BJ (cell line): Measurements from ENCODE around the gene CTSC. TPM values are rescaled to one million over a fixed set of nuclear protein-coding genes. Genes with fewer than 3 reads are reported as not detected.
A peak's percentile ranks its signal among the peaks of the same experiment; 100 is the strongest.

ENCODE experiments used
- CTCF ChIA-PET: fragments of 350-600 bp; formaldehyde crosslinking; extraction: SDS; loops from one replicate; lab custom pipeline; 2021; ENCODE audit warnings: antibody characterized with exemption, inconsistent platforms; lab: Yijun Ruan, JAX
- POLR2A ChIA-PET: fragments of 300-600 bp; sonication (Branson Sonifier 250); formaldehyde crosslinking; extraction: SDS; loops from one replicate; lab custom pipeline; 2021; ENCODE audit warnings: antibody characterized with exemption; lab: Charles Lee
- DNase-seq: peaks from one replicate; pipeline ENCODE4 v3.0.0-alpha.2; 2011; ENCODE audit warnings: low read depth
- H3K27me3 ChIP-seq: 2 replicates; pipeline ENCODE4 v1.6.0; 2011; ENCODE audit warnings: low read length; ENCODE audit not compliant: control insufficient read depth, insufficient read depth
- H3K36me3 ChIP-seq: 2 replicates; pipeline ENCODE4 v1.5.1; 2011; ENCODE audit warnings: low read length; ENCODE audit not compliant: control insufficient read depth, insufficient read depth
- H3K4me3 ChIP-seq: 2 replicates; pipeline ENCODE4 v1.5.1; 2011; ENCODE audit warnings: low read depth, mild to moderate bottlenecking, control low read depth, low read length
- CTCF ChIP-seq: IDR thresholded peaks from 2 replicates; pipeline ENCODE4 v1.5.1; 2011; ENCODE audit warnings: low read depth, mild to moderate bottlenecking, control low read depth, inconsistent platforms, low read length, moderate library complexity; ENCODE audit not compliant: insufficient read depth
- polyA plus RNA-seq: library from polyadenylated mRNA; depleted of rRNA; stranded (reverse); fragments of >200 nt; gene quantifications from 2 replicates; pipeline ENCODE4 v1.2.3, GENCODE V29; 2011

The CTSC gene
- polyA plus RNA-seq, 1 experiment: 175 TPM

GRCh38 chr11:88320149-88320559 lies 17.4 kb downstream of the CTSC start:
- H3K36me3 ChIP-seq: no peaks in the 10 kb centered on the region
- ChIA-PET POLR2A (interaction anchor here (0.5 kb wide), 1 partner anchor 218 kb away, joined by 3 read pairs; no protein-coding TSS in a partner anchor), CTCF (no interaction called here)
- no peak overlapping the region for H3K4me3 ChIP-seq
- no peak for TF ChIP-seq CTCF
- peak; percentile 87 for DNase-seq
- H3K27me3 ChIP-seq: no peaks in the 10 kb centered on the region

- no peak for DNase-seq
- TF ChIP-seq CTCF: no peak
- Histone ChIP-seq H3K36me3 (no peaks in the 10 kb centered on the region), H3K4me3 (no peak overlapping the region), H3K27me3 (no peaks in the 10 kb centered on the region)
- ChIA-PET CTCF (interaction anchor here (0.7 kb wide), 1 partner anchor 205 kb away, joined by 3 read pairs; no protein-coding TSS in a partner anchor), POLR2A (no interaction called here)
These were observed 19.5 kb downstream of the CTSC start for GRCh38 chr11:88318017-88318416.

GRCh38 chr11:88317536-88317935 lies 20.0 kb downstream of the CTSC start:
- ChIA-PET POLR2A (no interaction called here), CTCF (interaction anchor here (0.7 kb wide), 1 partner anchor 206 kb away, joined by 3 read pairs; no protein-coding TSS in a partner anchor)
- DNase-seq: no peak
- H3K4me3 ChIP-seq: no peak overlapping the region
- no peaks in the 10 kb centered on the region for H3K36me3 ChIP-seq
- no peaks in the 10 kb centered on the region for H3K27me3 ChIP-seq
- TF ChIP-seq CTCF: no peak

- TF ChIP-seq CTCF: no peak
- ChIA-PET POLR2A (no interaction called here), CTCF (no interaction called here)
- no peaks in the 10 kb centered on the region for H3K27me3 ChIP-seq
- H3K4me3 ChIP-seq: no peak overlapping the region
- no peaks in the 10 kb centered on the region for H3K36me3 ChIP-seq
- DNase-seq: no peak
These were observed 21.5 kb downstream of the CTSC start for GRCh38 chr11:88315981-88316441.

GRCh38 chr11:88315015-88315414 lies 22.5 kb downstream of the CTSC start:
- Histone ChIP-seq H3K36me3 (no peaks in the 10 kb centered on the region), H3K4me3 (no peak overlapping the region), H3K27me3 (no peaks in the 10 kb centered on the region)
- DNase-seq: no peak
- POLR2A ChIA-PET: no interaction called here
- CTCF ChIA-PET: no interaction called here
- TF ChIP-seq CTCF: no peak
